LNCaP clone FGC (cell line): ENCODE measurements around the gene DYNLT4.
A peak's percentile ranks its signal among the peaks of the same experiment; 100 is the strongest.

Experiments used
- DNase-seq: peaks from one replicate; pipeline ENCODE4 v3.0.0-alpha.2; 2011; ENCODE audit warnings: low read depth
- H3K4me3 ChIP-seq: 2 replicates; pipeline ENCODE4 v1.5.1; 2011; ENCODE audit warnings: mild to moderate bottlenecking, low read depth, low read length, control low read depth
- CTCF ChIP-seq: IDR thresholded peaks from 2 replicates; pipeline ENCODE4 v1.5.1; 2012; ENCODE audit warnings: mild to moderate bottlenecking; ENCODE audit not compliant: control insufficient read depth, insufficient read depth; ENCODE audit errors: extremely low read depth

The DYNLT4 gene

GRCh38 chr1:44835738-44836675, 28.9 kb upstream of the DYNLT4 start:
- peak; percentile 49 for DNase-seq
- no peak overlapping the region for H3K4me3 ChIP-seq
- peak; percentile 84 for TF ChIP-seq CTCF

GRCh38 chr1:44834328-44834727, 27.2 kb upstream of the DYNLT4 start:
- no peak overlapping the region for H3K4me3 ChIP-seq
- DNase-seq, result no peak
- no peak for TF ChIP-seq CTCF

- H3K4me3 ChIP-seq, result no peak overlapping the region
- no peak for TF ChIP-seq CTCF
- no peak for DNase-seq
Measured at GRCh38 chr1:44832056-44832705, 25.0 kb upstream of the DYNLT4 start.

GRCh38 chr1:44831516-44831915, 24.4 kb upstream of the DYNLT4 start:
- no peak overlapping the region for H3K4me3 ChIP-seq
- TF ChIP-seq CTCF, result no peak
- no peak for DNase-seq

GRCh38 chr1:44830900-44831304, 23.8 kb upstream of the DYNLT4 start:
- no peak overlapping the region for H3K4me3 ChIP-seq
- DNase-seq, result no peak
- no peak for TF ChIP-seq CTCF

GRCh38 chr1:44829506-44830384, 22.6 kb upstream of the DYNLT4 start:
- no peak for TF ChIP-seq CTCF
- H3K4me3 ChIP-seq, result no peak overlapping the region
- DNase-seq, result no peak
